Frontal cortex (tissue), 4 donors: ENCODE measurements around the gene GRID1. TPM values are rescaled to one million over a fixed set of nuclear protein-coding genes. Genes with fewer than 3 reads are reported as not detected.
A peak's percentile ranks its signal among the peaks of the same experiment; 100 is the strongest.
"Not testable (repeated sequence)": the region's sequence is repeated elsewhere in the genome, so short reads cannot be mapped to it uniquely, and the experiment has no call there.

ENCODE experiments used
- DNase-seq, 2 donors: peaks; one replicate each; pipeline ENCODE4 v3.0.0; 2012; ENCODE audit warnings: low spot score in 2 of 2
- FAIRE-seq: peaks from 2 replicates; lab custom pipeline; 2012; peaks lifted over from hg19 to GRCh38; lab: Jason Lieb, UNC
- total RNA-seq: library from RNA; depleted of rRNA; stranded (reverse); fragments of >200 nt; gene quantifications from one replicate; pipeline ENCODE4 v1.2.3, GENCODE V29; 2014
- donor health status: control.
- donor health status: control.
- donor health status: control.

GRID1 gene
- total RNA-seq, 1 donor from 2014 or later, result 12.6 TPM

DNA sequence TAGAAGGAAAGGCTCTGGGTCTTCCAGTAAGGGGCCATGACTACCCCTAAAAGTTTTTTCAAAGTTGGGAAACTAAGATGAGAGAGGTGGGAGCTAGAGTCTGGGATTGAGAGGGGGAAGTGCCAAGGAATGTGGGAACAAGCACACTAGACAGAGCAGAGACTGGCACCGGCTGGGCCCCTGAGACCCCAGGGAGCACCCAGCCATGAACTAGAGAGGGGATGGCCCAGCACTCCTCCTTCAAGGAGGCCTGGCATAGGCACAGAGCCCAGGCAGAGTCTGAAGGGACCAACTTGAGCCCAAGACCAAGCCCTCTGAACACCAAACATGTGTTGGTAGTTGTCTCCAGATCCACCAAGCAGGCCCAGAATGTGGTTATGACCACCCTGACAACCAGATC, 119.0 kb downstream of the GRID1 start:
- FAIRE-seq, result no peak
- DNase-seq, result no peak

DNA sequence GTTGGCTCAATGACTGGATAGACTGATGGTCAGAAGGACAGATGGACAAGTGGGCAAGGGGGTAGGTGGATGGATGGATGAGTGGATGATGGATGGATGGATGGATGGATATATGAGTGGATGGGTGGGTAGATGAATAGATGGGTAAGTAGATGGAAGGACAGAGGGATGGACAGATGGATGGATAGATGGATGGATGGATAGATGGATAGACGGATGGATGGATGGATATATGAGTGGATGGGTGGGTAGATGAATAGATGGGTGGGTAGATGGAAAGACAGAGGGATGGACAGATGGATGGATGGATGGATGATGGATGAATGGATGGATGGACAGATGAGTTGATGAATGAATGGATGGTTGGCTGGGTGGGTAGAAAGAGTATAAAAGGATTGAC, 119.5 kb downstream of the GRID1 start:
- FAIRE-seq (no peak), DNase-seq (no peak)

DNA sequence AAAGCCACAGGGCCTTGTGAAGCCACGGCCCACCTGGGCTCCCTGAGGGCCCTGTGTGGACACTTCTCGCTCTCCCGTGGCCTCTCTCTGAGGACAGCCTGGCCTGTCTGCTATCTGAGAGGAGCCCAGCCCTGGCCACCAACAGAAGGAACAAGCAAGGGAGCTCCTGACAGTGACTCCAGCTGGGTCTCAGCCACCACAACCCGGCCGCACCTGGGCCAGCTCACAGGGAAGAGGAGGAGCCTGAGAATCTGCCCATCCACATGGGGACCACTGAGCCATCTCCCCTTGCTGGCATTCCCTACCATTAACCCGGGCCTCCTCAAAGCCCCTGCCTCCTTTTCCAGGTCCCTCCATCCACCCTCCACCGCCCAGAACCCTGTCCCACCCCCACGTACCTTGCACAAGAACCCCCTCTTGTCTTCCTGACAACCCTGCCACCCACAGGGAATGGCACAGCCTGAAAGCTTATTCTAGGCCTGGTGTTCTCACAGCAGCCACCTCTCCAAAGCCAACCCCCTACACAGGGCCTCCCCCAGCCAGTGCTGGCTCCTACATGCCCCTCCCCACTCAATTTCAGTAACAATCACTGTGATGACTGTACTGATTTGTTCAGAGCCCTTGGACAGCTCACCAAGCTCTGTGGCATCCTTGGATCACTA, 120.2 kb downstream of the GRID1 start:
- DNase-seq (no peak), FAIRE-seq (no peak)

DNA sequence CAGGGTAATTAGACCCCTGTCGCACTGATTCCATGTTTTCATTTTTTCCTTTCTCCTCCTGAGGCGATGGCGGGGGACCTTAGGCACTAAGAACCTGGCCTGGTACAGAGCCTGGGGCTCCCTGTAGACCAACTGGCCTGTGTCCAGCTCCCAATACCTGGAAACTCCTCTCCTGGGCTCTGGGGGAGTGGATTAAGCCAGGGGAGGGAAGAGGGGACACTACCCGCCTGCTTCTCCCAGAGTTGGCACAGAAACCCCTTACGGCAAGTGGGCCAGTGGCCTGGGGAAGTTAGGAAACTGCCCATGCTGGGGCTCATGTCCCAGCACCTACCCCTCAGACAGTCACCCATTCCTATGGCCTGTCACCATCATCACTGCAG, 121.6 kb downstream of the GRID1 start:
- DNase-seq (no peak), FAIRE-seq (no peak)

DNA sequence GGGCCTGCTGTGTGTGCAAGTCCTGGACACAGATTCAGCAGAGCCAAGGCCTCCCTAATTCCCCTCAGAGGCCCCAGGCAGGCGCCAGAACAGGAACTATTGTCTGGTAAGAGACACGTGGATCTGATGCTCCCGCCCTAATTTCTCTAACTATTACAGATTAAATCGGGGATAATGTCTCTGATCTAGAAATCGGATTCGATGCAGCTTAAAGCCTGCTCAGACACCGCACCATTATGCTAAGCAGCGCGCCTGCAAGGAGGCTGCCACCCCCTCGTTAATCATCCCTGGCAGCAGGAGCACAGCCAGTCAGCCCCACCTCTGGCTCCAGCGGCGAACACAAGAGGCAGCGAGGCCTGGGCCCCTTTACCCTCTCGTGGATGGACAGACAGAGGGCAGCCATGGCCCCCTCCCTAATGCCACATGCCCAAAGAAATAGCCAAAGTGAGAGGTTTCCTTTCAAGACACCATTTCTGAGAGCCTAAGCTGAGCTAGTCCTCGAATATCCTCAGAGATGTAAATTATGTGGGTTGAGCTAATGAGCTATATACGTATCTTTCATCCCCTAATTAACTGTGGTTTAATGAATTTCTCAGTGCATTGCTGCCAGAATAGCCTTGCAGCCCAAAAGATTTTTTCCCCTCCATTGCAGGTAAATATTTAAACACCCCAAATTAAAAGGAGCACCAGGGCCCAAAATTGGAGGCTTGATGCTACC, 122.1 kb downstream of the GRID1 start:
- DNase-seq, result no peak
- FAIRE-seq, result no peak

DNA sequence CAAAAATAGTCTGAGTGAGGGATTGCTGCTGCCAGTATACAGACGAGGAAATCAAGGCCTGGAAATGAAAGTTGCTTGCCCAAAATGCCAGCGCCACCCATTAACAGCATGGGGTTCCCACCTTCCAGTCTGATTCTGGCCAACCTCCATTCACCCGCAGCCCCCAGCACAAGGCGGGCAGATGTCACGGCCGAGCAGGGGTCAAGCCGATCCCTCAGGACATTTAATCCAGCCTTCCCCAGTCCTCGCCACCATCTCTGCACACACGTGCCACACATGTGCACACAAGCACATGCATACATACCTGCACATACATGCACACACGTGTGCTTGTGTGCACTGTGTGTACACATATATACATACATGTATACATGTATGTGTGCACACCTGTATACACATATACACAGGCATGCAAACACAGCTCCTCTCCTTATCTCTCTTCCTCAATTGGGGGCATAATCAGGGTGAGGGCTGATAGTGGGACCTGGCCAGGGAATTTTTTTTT, 122.9 kb downstream of the GRID1 start:
- DNase-seq (no peak), FAIRE-seq (no peak)

DNA sequence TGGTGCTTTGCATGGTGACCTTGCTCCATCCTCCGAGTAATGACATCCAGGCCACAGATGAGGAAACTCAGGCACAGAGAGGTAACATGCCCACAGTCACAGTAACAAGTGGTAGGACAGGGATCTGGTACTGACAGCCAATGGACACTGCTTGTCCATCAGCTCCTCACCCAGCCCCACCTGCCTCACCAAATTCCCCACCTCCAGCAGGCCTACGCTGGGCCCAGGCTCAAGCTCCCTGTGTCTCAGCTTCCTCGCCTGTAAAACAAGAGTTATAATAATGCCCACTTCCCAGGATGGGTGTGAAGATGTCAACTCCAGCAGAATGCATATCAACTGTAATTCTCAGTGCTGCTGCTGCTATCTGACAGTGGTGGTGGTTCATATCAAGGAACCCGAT, 123.8 kb downstream of the GRID1 start:
- no peak for FAIRE-seq
- no peak for DNase-seq

DNA sequence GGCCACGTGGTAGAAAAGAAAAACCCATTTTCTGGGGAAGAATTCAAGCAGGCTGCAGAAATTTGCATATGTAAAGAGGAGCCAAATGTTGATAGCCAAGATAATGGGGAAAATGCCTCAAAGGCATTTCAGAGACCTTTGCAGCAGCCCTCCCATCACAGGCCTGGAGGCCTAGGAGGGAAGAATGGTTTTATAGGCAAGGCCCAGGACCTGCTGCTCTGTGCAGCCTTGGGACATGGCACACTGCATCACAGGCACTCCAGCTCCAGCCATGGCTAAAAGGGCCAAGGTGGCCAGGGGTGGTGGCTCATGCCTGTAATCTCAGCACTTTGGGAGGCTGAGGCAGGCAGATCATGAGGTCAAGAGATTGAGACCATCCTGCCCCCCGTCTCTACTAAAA, 128.5 kb downstream of the GRID1 start:
- FAIRE-seq, DNase-seq: not testable (repeated sequence)

DNA sequence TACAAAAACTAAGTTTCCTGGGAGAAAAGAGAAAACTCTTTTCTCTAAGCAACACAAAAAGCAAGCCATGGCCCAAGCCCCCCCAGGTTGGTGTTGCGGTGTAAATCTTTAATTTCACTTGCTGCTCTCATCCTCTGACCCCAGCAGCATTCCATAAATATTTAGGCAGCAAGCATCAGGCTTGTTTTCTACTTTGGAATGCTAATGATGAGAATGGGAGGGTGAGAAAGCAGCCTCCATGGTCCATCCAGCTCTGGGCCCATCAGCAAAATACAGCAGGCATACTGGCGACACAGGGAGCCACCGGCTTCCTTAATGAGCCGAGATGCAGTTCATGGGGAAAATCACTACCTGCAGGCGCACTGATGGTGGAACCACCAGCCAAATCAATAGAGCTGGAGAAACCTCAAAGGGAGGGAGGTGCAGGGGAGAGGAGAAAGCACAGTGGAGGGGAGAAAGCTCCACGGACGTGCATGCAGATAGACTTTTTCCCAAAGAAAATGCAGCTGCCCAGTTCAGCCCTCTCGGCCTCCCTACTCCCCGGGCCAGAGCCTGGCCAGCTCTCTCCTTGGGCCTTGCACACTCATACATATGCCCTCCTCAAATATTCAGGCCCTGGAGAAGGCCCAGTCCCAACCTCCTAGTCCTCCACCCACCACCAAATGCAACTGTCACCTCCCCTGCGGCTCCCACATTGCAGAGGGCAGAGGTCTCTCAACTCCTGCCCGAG, 131.9 kb downstream of the GRID1 start:
- FAIRE-seq (no peak), DNase-seq (no peak)

DNA sequence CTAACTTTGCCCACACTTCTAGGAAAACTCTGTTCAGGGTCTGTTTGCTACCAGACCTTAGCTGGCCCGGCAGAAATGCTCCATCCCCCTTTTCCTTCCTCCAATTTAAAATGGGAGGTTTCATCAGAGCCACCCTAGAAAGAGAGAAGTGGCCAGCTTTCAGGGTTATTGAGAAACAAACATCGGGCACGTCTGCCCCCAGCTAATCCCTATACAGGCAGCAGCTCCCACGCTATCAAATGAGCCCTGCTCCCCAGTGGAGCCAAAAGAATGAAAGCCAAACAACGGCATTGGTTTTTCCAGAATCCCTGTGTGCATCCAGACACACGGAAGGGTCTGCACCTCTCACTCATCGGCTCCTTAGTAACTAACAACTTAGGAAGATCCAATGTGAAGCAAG, 132.5 kb downstream of the GRID1 start:
- FAIRE-seq, result no peak
- no peak for DNase-seq

DNA sequence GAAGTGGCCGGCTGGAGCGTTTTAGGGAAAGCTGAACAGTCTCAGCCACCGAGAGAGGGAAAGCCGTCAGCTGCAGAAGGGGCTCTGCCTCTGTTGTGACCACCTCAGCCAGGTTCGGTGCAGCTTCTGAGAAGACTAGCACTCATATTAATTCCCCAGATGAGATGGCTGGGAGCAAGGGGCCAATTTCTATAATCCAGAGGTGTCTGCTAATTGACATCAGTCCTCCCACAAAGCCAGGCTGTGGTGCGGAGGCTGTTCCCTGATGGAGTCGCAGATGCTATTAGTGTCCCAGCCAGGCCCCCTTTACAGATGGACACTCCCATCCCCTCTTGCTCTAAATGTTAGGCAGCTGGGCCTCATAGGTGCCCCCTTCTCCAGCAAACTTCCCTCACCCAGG, 133.5 kb downstream of the GRID1 start:
- no peak for DNase-seq
- FAIRE-seq, result no peak

DNA sequence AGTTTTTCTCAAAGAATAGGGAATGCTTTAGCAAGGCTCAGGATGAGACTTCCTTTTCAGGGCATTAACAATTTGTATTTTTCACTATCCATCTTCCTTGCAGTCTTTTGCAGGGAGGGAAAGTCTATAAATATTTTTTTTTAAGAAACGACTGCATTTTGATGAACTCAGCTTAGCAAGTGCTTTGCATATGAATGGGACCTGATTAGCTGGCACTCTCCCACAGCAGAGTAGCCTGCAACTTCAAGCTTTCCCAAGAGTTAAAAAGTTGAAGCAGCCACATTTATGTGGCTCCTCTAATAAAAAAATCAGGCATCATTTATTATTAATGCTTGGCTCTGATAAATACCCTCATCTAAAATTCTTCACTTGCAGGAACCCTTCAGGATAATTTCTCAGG, 134.0 kb downstream of the GRID1 start:
- FAIRE-seq (no peak), DNase-seq (no peak)

DNA sequence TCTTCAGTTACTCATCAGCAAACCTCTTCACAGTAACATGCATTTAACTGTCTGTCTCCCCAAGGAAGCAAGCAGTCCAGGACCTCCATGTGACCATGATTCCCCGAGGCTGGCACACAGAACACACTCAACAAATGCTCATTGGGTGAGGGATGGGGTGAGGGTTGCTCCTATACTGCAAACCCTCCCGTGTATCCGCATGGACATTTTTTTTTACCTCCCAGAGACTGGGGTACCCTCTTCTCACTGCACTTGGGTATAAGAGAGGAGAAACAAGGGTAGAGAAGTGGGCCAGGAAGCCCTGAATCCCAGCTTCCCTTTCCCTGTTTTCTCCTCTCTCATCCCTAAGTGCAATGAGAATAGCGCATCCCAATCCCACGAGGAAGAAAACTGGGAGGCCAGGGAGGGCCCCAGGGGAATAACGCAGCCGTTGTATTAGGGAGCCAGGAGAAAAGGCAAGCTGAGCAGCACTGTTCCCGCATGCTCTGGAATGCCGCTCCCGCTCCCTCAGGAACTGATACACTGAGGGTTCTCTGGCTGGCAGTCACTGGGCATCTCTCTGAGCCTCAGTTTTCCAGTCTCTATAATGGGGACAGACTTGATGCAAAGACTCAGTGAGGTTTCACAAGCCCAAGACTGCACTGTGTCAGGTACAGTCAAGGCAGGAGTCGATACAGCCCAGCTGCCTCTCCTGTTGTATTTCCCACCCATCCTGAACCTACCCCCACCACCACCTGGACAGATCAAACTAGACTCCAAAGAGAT, 134.6 kb downstream of the GRID1 start:
- FAIRE-seq, result no peak
- no peak for DNase-seq

DNA sequence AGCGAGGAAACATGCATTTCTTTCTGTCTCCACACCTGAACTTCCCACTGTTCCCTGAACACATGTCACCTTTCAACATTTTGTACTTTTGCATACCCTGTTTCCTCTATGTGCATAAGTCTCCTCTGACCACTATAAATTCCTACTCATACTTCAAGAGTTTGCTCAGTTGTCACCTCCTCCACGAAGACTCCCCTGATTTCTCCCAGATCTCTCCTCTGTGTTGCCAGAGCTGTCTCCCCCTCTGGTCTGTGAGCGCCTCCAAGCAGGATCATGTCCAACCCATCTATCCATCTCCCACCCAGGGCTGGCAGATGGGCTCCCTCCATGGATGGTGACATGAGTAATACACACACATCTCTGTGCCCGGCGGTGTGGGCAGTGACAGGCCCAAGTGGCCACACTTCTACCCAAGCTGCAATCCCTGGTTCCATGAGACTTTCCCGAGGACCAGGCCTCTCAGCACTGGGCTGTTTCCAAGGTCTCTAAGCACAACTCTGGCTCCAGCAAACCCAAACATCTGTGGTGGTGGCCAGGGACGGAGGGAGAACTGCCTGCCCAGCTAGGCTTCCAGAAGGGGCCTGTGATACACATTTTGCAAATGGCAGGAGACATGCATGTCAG, 135.9 kb downstream of the GRID1 start:
- DNase-seq, result no peak
- FAIRE-seq, result no peak

DNA sequence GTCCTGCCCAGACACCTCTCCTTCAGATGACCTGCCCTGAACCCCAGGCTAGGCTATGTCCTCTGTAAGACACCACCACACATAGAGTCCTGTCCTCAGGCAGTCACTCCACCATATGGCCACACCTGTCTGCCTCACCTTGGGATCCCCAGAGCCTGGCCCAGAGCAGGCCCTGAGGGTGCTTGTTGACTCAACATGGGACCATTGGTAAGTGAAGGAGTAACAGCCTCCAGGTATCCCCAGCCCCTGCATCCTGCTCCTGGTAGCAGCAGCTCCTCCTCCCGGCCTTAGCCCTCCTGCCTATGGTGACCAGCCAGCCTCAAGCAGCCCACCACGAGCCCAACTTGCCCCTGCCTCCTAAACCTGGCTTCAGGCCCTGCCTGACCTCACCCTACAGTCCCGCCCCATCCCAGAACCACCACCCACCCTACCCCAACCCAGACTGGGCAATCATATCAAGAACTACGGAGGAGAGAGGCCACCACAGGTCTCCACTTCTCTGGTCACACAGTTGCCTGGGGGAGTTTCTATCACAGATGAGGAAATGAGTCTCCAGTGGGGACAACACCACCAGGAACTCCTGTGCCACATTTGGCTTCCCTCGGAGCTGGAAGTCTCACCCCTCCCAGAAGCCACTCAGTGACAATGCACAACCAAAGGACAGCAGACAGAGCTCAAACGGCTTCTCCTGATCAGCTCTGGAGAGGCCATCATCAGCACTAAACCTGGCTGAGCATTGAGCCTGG, 136.6 kb downstream of the GRID1 start:
- FAIRE-seq, result no peak
- DNase-seq, result no peak

DNA sequence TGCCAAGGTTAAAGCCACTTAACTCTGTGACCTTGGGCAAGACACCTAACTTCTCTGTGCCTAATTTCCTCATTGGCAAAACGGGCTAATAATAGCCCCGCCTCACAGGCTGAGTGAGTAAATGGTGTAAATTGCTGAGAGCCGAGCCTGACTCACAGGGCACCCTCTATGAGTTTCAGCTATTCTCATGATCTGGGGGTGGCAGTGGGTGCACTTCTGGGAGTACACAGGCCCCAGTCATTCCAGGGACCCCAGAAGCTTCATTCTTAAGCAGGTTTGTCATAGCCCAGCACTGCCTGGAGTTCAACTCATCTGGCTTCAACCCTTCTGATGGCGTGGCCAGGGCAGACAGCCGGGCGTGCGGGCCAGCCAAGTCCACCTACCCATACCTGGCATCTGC, 137.2 kb downstream of the GRID1 start:
- DNase-seq (peak in 1 of 2 donors; percentile 43), FAIRE-seq (no peak)

DNA sequence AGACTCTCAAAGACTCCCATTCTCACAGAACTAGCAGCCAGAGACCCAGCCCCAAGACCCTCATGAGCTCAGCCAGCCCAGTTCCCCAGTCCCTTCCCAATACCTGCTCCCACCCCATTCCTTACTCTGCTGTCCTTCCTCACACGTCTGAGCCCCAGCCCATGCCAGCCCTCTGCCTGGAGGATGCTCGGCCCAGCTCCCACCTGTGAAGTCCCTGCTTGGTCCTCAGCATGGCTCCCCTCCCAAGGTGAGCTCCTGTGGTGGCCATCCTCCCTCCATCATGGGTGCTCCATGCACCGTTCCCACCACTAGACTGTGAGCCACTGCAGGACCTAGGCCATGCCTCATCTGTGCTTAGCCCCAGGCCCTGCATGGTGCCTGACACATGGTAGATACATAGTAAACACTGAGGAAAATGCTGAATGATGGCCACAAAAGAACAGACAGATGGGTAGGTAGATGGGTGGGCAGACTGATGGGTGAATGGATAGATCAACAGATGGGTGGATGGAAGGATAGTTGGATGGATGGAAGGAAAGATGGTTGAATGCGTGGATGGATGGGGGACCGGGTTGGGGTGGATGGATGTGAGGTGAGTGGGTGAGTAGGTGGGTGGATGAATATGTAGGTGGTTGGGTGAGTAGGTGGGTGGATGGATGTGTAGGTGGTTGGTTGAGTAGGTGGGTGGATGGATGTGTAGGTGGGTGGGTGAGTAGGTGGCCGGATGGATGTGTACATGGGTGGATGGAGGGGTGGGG, 138.9 kb downstream of the GRID1 start:
- FAIRE-seq, result no peak

DNA sequence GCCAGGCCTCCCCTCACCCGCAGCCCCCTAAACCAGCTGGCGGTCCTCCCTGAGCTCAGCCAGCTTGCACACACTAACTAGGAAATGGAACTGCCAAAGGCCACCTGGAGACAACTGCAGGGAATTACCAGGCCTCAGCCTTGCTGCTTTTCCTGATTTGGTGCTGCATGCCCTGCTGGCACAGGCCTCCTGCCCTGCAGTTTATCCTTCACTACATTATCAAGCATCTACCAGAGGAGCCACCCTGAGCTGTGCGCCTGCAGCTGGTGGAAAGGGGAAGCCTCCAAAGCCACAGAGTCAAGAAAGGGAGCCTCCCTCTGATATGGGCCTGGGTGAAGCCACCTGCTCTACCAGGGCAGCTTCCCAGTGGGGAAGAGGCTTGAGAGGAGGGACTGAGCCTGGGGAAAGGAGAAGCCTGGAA, 139.8 kb downstream of the GRID1 start:
- DNase-seq (no peak), FAIRE-seq (no peak)

More for the DNA sequence above, 138.9 kb downstream of the GRID1 start:
- DNase-seq, result no peak
